ENCODE measurements around the gene ARFGAP1.

Gene ARFGAP1

DNA sequence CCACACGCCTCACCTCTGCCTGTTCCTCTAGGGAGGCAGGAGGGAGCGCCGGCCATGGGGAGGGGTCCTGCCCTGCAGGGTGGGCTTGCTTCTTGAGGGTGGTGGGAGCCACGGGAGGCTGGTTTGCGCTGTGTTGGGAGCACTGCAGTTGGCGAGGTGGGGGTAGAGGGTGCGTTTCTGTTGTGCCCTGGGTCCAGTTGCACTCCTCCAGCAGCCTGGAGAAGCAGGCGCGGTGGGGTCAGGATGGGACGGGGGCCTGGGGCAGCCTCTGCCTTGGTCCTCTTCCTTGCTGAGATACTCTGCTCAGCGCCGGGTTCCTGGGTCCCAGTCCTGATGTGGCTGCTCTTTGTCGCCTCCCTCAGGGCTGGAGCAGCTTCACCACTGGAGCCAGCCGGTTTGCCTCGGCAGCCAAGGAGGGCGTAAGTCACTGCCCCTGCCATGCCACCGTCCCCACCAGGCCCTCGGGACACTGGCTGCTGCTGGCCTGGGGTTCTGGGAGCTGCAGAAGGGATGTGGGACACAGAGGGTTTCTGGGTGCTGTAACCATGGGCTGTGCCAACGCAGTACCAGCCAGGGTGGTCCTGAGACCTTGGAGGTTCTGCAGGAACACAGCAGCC, 8.4 kb downstream of the ARFGAP1 start:
- H4K20me1 ChIP-seq (ENCODE audit: insufficient read depth, low read length), result peaks cover 12% of the 10 kb centered on the region; the same call in 1 of the 2 replicates
- H3K4me2 ChIP-seq (ENCODE audit: low read length), result no peak overlapping the region
- peaks cover 26% of the 10 kb centered on the region for H3K36me3 ChIP-seq (replicated peaks; ENCODE audit: low read depth, low read length)
- no peak overlapping the region for H2AFZ ChIP-seq (ENCODE audit: low read depth, low read length)
- no peak overlapping the region for H3K4me3 ChIP-seq (ENCODE audit: low read length)
- H3K27me3 ChIP-seq (ENCODE audit: low read depth, low read length), result no peaks in the 10 kb centered on the region
- H3K4me1 ChIP-seq (ENCODE audit: low read length), result no peaks in the 10 kb centered on the region
- H3K9ac ChIP-seq (ENCODE audit: low read length), result no peak overlapping the region
- TF ChIP-seq EZH2phosphoT487 (IDR thresholded peaks at IDR 0.05; ENCODE audit: low read depth), result no peak
- TF ChIP-seq, protein P1, sequence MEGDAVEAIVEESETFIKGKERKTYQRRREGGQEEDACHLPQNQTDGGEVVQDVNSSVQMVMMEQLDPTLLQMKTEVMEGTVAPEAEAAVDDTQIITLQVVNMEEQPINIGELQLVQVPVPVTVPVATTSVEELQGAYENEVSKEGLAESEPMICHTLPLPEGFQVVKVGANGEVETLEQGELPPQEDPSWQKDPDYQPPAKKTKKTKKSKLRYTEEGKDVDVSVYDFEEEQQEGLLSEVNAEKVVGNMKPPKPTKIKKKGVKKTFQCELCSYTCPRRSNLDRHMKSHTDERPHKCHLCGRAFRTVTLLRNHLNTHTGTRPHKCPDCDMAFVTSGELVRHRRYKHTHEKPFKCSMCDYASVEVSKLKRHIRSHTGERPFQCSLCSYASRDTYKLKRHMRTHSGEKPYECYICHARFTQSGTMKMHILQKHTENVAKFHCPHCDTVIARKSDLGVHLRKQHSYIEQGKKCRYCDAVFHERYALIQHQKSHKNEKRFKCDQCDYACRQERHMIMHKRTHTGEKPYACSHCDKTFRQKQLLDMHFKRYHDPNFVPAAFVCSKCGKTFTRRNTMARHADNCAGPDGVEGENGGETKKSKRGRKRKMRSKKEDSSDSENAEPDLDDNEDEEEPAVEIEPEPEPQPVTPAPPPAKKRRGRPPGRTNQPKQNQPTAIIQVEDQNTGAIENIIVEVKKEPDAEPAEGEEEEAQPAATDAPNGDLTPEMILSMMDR (IDR thresholded peaks at IDR 0.05; ENCODE audit: low read depth, low read length), result peak; percentile 34
- no peak overlapping the region for H3K27ac ChIP-seq (ENCODE audit: low read length)
- no peaks in the 10 kb centered on the region for H3K9me3 ChIP-seq (ENCODE audit: insufficient read depth, low read length)
- H3K79me2 ChIP-seq (ENCODE audit: low read length), result peaks cover 17% of the 10 kb centered on the region

DNA sequence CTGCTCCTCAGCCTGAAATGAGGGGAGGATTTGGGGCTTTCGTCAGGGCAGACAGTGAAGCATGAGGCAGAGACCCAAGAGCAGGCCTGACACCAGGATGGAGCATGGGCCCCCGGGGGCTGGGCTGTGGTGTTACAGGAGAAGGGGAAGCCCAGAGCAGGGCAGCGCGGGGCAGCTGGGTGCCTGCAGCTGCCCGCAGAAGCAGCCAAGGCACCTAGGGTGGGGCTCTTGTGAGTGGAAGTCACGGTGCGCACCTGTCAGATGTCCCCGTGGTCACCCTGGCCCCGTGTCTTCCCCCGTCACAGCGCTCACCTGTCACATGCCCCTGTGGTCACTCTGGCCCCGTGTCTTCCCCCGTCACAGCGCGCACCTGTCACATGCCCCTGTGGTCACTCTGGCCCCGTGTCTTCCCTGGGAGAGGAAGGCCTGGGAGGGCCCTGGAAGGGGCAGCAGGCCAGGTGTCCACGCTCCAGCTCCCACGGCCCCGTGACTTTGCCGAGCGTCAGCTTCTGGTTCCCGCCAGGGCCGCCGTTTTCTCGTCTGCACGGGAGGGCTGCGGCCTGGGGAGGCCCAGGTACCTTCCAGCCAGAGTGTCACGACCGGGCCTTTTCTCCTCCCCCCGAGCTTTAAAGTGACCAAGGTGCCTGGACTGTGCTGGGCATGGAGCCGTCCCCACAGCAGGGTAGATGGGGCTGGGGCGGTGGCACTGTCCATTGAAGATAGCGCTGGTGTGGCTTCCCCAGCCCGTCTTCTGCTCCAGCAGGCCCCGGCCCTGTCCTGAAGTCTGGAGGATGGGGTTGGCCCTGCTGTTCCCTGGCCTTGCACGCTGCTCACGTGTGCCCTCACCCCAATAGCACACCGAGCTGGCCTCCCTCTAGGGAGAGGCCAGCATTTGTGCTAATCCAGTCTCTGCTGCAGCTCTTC, 9.4 kb downstream of the ARFGAP1 start:
- H3K9ac ChIP-seq (ENCODE audit: low read length), result no peak overlapping the region
- H4K20me1 ChIP-seq (ENCODE audit: insufficient read depth, low read length), result 0 out of 2 replicates have a peak, but pooled peaks cover 4% of the 10 kb centered on the region
- H3K4me2 ChIP-seq (ENCODE audit: low read length), result no peak overlapping the region
- no peak for TF ChIP-seq EZH2phosphoT487 (IDR thresholded peaks at IDR 0.05; ENCODE audit: low read depth)
- TF ChIP-seq, protein P1 (IDR thresholded peaks at IDR 0.05; ENCODE audit: low read depth, low read length), result no peak
- no peaks in the 10 kb centered on the region for H3K4me1 ChIP-seq (ENCODE audit: low read length)
- no peak overlapping the region for H3K27ac ChIP-seq (ENCODE audit: low read length)
- no peak overlapping the region for H2AFZ ChIP-seq (ENCODE audit: low read depth, low read length)
- peaks cover 8% of the 10 kb centered on the region for H3K79me2 ChIP-seq (ENCODE audit: low read length)
- H3K27me3 ChIP-seq (ENCODE audit: low read depth, low read length), result no peaks in the 10 kb centered on the region
- no peaks in the 10 kb centered on the region for H3K9me3 ChIP-seq (ENCODE audit: insufficient read depth, low read length)
- peaks cover 20% of the 10 kb centered on the region for H3K36me3 ChIP-seq (replicated peaks; ENCODE audit: low read depth, low read length)
- no peak overlapping the region for H3K4me3 ChIP-seq (ENCODE audit: low read length)

DNA sequence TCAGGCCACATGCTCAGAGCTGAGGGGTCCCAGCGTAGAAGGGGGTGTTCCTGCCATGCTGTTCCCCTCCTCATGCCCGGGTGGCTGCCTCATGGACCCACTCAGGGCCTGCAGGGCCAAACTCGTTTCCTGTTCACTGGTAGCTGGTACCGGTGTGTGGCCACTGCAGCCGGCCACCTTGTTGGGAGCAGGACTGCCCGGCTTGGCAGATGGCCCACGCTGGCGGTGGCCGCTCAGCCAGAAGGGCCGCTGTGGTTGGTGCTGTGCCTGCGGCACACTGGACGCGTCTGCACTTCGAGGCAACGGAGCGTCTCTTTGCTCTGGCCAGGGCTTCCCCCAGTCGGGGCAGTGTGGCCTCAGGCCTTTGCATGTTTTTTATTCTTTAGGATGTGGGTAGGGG, 10.3 kb downstream of the ARFGAP1 start:
- no peak for TF ChIP-seq EZH2phosphoT487 (IDR thresholded peaks at IDR 0.05; ENCODE audit: low read depth)
- TF ChIP-seq, protein P1 (IDR thresholded peaks at IDR 0.05; ENCODE audit: low read depth, low read length), result no peak
- H3K4me1 ChIP-seq (ENCODE audit: low read length), result no peaks in the 10 kb centered on the region
- H4K20me1 ChIP-seq (ENCODE audit: insufficient read depth, low read length), result 0 out of 2 replicates have a peak, but pooled peaks cover 3% of the 10 kb centered on the region

More for the DNA sequence above, 10.3 kb downstream of the ARFGAP1 start:
- Histone ChIP-seq H3K36me3 (replicated peaks; ENCODE audit: low read depth, low read length) (peaks cover 15% of the 10 kb centered on the region), H3K4me3 (ENCODE audit: low read length) (no peak overlapping the region), H3K27ac (ENCODE audit: low read length) (no peak overlapping the region), H2AFZ (ENCODE audit: low read depth, low read length) (no peak overlapping the region), H3K4me2 (ENCODE audit: low read length) (no peak overlapping the region), H3K79me2 (ENCODE audit: low read length) (no peaks in the 10 kb centered on the region), H3K9me3 (ENCODE audit: insufficient read depth, low read length) (no peaks in the 10 kb centered on the region), H3K9ac (ENCODE audit: low read length) (no peak overlapping the region), H3K27me3 (ENCODE audit: low read depth, low read length) (no peaks in the 10 kb centered on the region)
